ENCODE results near the gene TRPV2.
"Not testable (repeated sequence)": the region's sequence is repeated elsewhere in the genome, so short reads cannot be mapped to it uniquely, and the experiment has no call there.

The TRPV2 gene, protein sequence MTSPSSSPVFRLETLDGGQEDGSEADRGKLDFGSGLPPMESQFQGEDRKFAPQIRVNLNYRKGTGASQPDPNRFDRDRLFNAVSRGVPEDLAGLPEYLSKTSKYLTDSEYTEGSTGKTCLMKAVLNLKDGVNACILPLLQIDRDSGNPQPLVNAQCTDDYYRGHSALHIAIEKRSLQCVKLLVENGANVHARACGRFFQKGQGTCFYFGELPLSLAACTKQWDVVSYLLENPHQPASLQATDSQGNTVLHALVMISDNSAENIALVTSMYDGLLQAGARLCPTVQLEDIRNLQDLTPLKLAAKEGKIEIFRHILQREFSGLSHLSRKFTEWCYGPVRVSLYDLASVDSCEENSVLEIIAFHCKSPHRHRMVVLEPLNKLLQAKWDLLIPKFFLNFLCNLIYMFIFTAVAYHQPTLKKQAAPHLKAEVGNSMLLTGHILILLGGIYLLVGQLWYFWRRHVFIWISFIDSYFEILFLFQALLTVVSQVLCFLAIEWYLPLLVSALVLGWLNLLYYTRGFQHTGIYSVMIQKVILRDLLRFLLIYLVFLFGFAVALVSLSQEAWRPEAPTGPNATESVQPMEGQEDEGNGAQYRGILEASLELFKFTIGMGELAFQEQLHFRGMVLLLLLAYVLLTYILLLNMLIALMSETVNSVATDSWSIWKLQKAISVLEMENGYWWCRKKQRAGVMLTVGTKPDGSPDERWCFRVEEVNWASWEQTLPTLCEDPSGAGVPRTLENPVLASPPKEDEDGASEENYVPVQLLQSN

GRCh38 chr17:16415031-16415924, at the start of gene TRPV2:
Gene TRPV2 (plus strand): TSS chr17:16415571. CDS start chr17:16417669, 2,098 bp downstream.
- no peak for DNase-seq

DNA sequence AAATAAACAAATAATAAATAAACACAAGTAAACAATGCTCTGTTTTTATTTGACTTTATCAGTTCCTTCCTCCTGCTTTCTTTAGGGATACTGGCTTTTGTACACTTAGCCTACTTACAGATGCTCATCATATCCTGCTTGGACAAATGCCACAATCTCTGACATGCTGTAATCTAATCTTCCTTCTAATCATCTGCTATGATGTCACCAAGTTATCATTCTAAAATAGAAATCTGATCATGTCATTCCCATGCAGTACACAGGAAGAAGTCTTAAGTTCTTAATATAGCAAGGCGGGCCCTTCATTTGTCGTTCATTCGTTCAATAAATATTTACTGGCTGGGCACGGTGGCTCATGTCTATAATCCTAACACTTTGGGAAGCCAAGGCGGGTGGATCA, 43.6 kb upstream of the TRPV2 start:
- DNase-seq, result no peak

- no peak for DNase-seq
These were observed 41.0 kb upstream of the TRPV2 start for GRCh38 chr17:16374146-16374938.

DNA sequence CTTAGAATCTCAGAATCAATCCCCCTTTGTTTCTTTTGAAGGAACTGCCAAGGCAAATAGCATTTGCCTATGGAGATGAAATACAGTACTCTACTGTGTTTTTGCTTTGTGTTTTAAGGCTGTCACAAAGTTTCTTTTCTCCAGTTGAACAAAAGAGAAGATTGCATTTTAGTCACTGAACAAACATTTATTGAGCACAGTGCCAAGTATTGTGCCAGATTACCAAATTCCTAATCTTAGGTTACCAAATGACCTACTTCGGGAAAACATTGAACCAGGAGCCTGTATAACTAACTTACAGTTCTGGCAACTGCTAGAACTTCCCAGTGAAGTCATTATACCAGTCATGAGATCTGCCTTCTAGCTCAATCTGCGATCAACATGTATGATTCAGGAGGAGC, 37.4 kb upstream of the TRPV2 start:
- DNase-seq, result no peak

DNA sequence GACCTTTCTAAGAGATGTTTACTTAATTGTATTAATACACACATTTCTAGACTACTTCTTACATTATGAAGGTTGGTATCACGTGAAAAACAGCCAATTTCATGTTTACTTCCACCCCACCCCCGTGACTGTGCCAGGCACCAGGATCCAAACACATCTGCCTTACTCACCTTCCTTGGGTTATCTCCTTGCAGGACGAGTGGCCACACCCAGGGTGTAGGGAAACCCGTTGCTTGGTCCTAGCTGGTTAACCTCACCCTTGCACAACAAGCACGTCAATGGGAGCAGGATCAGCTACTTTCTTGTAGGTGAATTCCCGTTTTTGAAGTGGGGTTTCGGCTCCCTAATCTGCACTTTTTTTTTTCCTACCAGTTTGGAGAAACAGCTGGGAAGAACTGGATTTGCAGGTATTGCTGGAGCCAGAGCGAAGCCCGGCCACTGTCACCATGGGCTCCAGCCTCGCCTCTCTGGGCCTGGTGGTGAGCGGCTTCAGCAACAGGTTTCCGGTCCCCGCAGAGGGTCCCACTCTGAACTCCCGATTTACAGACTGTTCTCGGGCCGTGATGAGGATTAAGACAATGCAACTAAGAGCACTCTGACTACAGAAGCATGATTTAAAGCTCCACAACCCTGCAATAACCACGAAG, 36.6 kb upstream of the TRPV2 start:
- no peak for DNase-seq

GRCh38 chr17:16379654-16380053, 35.7 kb upstream of the TRPV2 start:
- no peak for DNase-seq

- DNase-seq, result peak; percentile 86
These were observed 34.5 kb upstream of the TRPV2 start, which contains the start of gene UBB for GRCh38 chr17:16380640-16381495. Gene UBB (plus strand): TSS chr17:16381091. CDS start chr17:16381908, 817 bp downstream.

- no peak for DNase-seq
These were observed 33.9 kb upstream of the TRPV2 start for GRCh38 chr17:16381496-16381820.

- DNase-seq, result no peak
These were observed 32.2 kb upstream of the TRPV2 start for GRCh38 chr17:16383216-16383615.

- DNase-seq, result no peak
These were observed 31.5 kb upstream of the TRPV2 start for GRCh38 chr17:16383772-16384287.

DNA sequence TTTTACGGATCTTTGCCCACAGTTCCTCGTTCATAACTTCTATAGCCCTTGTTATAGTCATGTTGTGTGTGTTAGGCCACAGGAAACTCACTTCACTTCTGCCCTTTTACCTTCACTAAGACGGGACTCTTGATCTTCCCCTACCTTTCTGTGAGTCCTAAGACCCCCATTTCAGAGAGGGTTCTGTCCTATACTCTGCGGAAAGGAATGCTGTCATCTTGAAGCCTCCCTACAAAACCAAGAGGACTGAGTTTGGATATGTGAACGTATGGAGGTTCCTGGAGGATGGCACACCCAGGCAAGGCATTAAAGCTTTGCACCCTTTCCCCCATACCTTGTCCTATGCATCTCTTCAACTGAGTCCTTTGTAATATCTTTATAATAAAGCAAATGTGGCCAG, 30.8 kb upstream of the TRPV2 start:
- DNase-seq, result no peak

DNA sequence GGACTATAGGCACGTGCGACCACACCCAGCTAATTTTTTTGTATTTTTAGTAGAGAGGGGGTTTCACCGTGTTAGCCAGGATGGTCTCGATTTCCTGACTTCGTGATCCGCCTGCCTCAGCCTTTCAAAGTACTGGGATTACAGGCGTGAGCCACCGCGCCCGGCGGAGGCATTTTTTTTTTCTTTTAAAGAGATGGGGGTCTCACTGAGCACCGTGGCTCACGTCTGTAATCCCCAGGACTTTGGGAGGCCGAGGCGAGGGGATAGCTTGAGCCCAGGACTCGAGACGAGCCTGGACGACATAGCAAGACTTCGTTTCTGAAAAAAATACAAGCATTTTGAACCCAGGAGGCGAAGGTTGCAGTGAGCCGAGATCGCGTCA, 29.3 kb upstream of the TRPV2 start:
- DNase-seq, result not testable (repeated sequence)

DNA sequence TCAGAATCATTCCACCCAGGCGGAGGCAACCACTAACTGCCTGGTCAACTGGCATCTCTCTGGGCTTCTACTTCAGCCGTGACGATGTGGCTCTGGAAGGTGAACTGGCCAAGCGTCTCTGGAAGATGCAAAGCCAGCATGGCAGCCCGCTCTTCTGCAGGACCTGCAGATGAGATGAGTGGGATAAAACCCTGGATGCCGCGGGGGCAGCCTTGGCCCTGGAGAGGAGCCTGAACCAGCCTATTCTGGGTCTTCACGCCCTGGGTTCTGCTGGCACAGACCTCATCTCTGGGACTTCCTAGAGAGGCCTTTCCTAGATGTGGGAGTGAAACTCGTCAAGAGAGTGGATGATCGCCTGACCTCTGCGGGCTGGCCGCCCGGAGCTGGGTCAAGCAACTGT, 23.9 kb upstream of the TRPV2 start:
- DNase-seq, result no peak

GRCh38 chr17:16392491-16392890, 22.9 kb upstream of the TRPV2 start:
- DNase-seq, result not testable (repeated sequence)

- DNase-seq, result not testable (repeated sequence)
These were observed 19.5 kb upstream of the TRPV2 start for GRCh38 chr17:16395887-16396286.

- not testable (repeated sequence) for DNase-seq
These were observed 18.7 kb upstream of the TRPV2 start for GRCh38 chr17:16396693-16397092.

- no peak for DNase-seq
These were observed 16.8 kb upstream of the TRPV2 start for GRCh38 chr17:16398270-16399267.

GRCh38 chr17:16403847-16404246, 11.5 kb upstream of the TRPV2 start:
- DNase-seq, result not testable (repeated sequence)

Data from DMS79 (cell line).